Articular chondrocyte of knee joint (primary cell): Measurements from ENCODE around the gene PSG3. TPM values are rescaled to one million over a fixed set of nuclear protein-coding genes. Genes with fewer than 3 reads are reported as not detected.

Experiments used
- total RNA-seq: library from RNA; depleted of rRNA; stranded (reverse); fragments of >200 nt; gene quantifications from 2 replicates; pipeline ENCODE4 v1.2.3, GENCODE V29; 2012

Gene PSG3
- total RNA-seq, result not detected in 2 replicates

GRCh38 chr19:42740381-42740780 is at the start of gene PSG3:
TSS of gene PSG3 (minus strand) at chr19:42740481. CDS start at chr19:42740384, 97 bp downstream.

Other genes starting within 250 kb of the PSG3 start
- 0.32 TPM in 1 of 2 replicates, not detected in the other for gene CEACAM1, start 212.0 kb downstream of the PSG3 start, total RNA-seq
- not detected in 2 replicates for gene CEACAM8, start 145.6 kb downstream of the PSG3 start, total RNA-seq
- gene PSG8, start 25.2 kb upstream of the PSG3 start, total RNA-seq, result not detected in 2 replicates
- 0.39 TPM in 1 of 2 replicates, not detected in the other for gene PSG1, start 139.2 kb upstream of the PSG3 start, total RNA-seq
- 0.22 TPM in 1 of 2 replicates, not detected in the other for gene PSG6, start 177.4 kb upstream of the PSG3 start, total RNA-seq
- gene PSG7, start 196.7 kb upstream of the PSG3 start, total RNA-seq, result not detected in 2 replicates